CD14-positive monocyte (primary cell): Measurements from ENCODE around the gene C6orf15. TPM values are rescaled to one million over a fixed set of nuclear protein-coding genes. Genes with fewer than 3 reads are reported as not detected.

ENCODE experiments used
- DNase-seq, 3 donors: peaks; one replicate each; pipeline ENCODE4 v3.0.0-alpha.2; 2011 to 2022
- H2AFZ ChIP-seq: 2 replicates; pipeline ENCODE4 v1.6.0; 2012; ENCODE audit warnings: mild to moderate bottlenecking, low read depth, low read length, inconsistent platforms; ENCODE audit not compliant: insufficient read depth, poor library complexity, severe bottlenecking
- H3K27ac ChIP-seq, 2 donors: 1 replicate in 1 of 2; 2 replicates in 1 of 2; pipeline ENCODE4 v1.5.1; 2012 to 2013; ENCODE audit warnings: low read length in 2 of 2, control low read depth in 1 of 2, inconsistent platforms in 1 of 2, low read depth in 1 of 2, mild to moderate bottlenecking in 1 of 2
- H3K27me3 ChIP-seq, 2 donors: one replicate each; pipeline versions ENCODE4 v1.6.0 to v1.6.1; 2011 to 2013; ENCODE audit warnings: low read length in 2 of 2; ENCODE audit not compliant: control insufficient read depth in 2 of 2, insufficient read depth in 2 of 2
- H3K36me3 ChIP-seq, 2 donors: replicated peaks in 1 of 2; 1 replicate in 1 of 2; 2 replicates in 1 of 2; pipeline versions ENCODE4 v1.5.1 to v1.6.1; 2012 to 2013; ENCODE audit warnings: low read length in 2 of 2, control low read depth in 1 of 2, inconsistent platforms in 1 of 2, mild to moderate bottlenecking in 1 of 2; ENCODE audit not compliant: insufficient read depth in 2 of 2, control insufficient read depth in 1 of 2
- H3K4me1 ChIP-seq, 2 donors: 1 replicate in 1 of 2; 2 replicates in 1 of 2; pipeline versions ENCODE4 v1.5.1 to v1.6.1; 2012 to 2013; ENCODE audit warnings: low read length in 2 of 2, control low read depth in 1 of 2, inconsistent platforms in 1 of 2, mild to moderate bottlenecking in 1 of 2, moderate library complexity in 1 of 2; ENCODE audit not compliant: insufficient read depth in 2 of 2, control insufficient read depth in 1 of 2
- H3K4me2 ChIP-seq: replicated peaks from 2 replicates; pipeline ENCODE3; 2012; ENCODE audit warnings: low read length, moderate library complexity, mild to moderate bottlenecking; ENCODE audit not compliant: poor library complexity, severe bottlenecking; ENCODE audit errors: extremely low read depth
- H3K4me3 ChIP-seq, 3 experiments: fragments of 200-600 bp in 1 of 3; sonication (generic) in 1 of 3; replicated peaks in 1 of 3; 1 replicate in 2 of 3; 2 replicates in 1 of 3; pipeline ENCODE4 v1.5.1; 2011 to 2013; ENCODE audit warnings: low read length in 3 of 3, mild to moderate bottlenecking in 3 of 3, control low read depth in 2 of 3, low read depth in 2 of 3, inconsistent platforms in 1 of 3, moderate library complexity in 1 of 3
- H3K79me2 ChIP-seq: 2 replicates; pipeline ENCODE4 v1.6.0; 2012; ENCODE audit warnings: mild to moderate bottlenecking, control low read depth, inconsistent platforms, low read length, moderate library complexity; ENCODE audit not compliant: insufficient read depth
- H3K9ac ChIP-seq: 2 replicates; pipeline ENCODE4 v1.6.0; 2017; ENCODE audit warnings: low read length, mild to moderate bottlenecking; ENCODE audit not compliant: insufficient read depth, poor library complexity, severe bottlenecking
- H3K9me3 ChIP-seq, 2 donors: replicated peaks in 1 of 2; 1 replicate in 1 of 2; 2 replicates in 1 of 2; pipeline versions ENCODE4 v1.5.1 to v1.6.1; 2012 to 2013; ENCODE audit warnings: low read length in 2 of 2, control low read depth in 1 of 2; ENCODE audit not compliant: control insufficient read depth in 1 of 2, insufficient read depth in 1 of 2
- H4K20me1 ChIP-seq: 2 replicates; pipeline ENCODE4 v1.6.0; 2012; ENCODE audit warnings: mild to moderate bottlenecking, low read length, control low read depth, moderate library complexity; ENCODE audit not compliant: insufficient read depth
- H3K27ac Mint-ChIP-seq, 7 donors: one replicate each; pipeline ENCODE4 v1.8.0; 2020; ENCODE audit warnings: mild to moderate bottlenecking in 7 of 7, mixed read lengths in 7 of 7, moderate library complexity in 6 of 7, inconsistent platforms in 2 of 7
- H3K27me3 Mint-ChIP-seq, 3 donors: one replicate each; pipeline ENCODE4 v1.8.0; 2021 to 2022; ENCODE audit warnings: low read depth in 3 of 3, mild to moderate bottlenecking in 3 of 3, mixed read lengths in 3 of 3, moderate library complexity in 3 of 3, inconsistent platforms in 1 of 3
- H3K36me3 Mint-ChIP-seq, 2 donors: one replicate each; pipeline ENCODE4 v1.8.0; 2020; ENCODE audit warnings: mixed read lengths in 2 of 2, inconsistent platforms in 1 of 2, mild to moderate bottlenecking in 1 of 2
- H3K4me1 Mint-ChIP-seq: one replicate; pipeline ENCODE4 v1.8.0; 2020; ENCODE audit warnings: mild to moderate bottlenecking, mixed read lengths
- H3K4me3 Mint-ChIP-seq, 2 donors: one replicate each; pipeline ENCODE4 v1.8.0; 2020; ENCODE audit warnings: mild to moderate bottlenecking in 2 of 2, mixed read lengths in 2 of 2, moderate library complexity in 1 of 2
- H3K9me3 Mint-ChIP-seq, 7 donors: one replicate each; pipeline ENCODE4 v1.8.0; 2020 to 2022; ENCODE audit warnings: mixed read lengths in 7 of 7, mild to moderate bottlenecking in 6 of 7, moderate library complexity in 6 of 7, inconsistent platforms in 2 of 7
- WGBS: methylation state at CpG from one replicate; pipeline ENCODE4 v1.1.5; 2013; ENCODE audit warnings: missing lambda C conversion rate; ENCODE audit not compliant: insufficient coverage; 5-methylcytosine and 5-hydroxymethylcytosine counted together
- intact Hi-C, 2 donors: fragments of 100-400 bp; cut with micrococcal nuclease; formaldehyde crosslinking; loops; one replicate each; pipeline versions ENCODE4 v1.15.0 to v1.15.1; 2023
- polyA plus RNA-seq, 3 donors: library from polyadenylated mRNA; depleted of rRNA in 1 of 3; unstranded in 2 of 3; stranded (reverse) in 1 of 3; fragments of 300-500 nt in 2 of 3; fragments of >200 nt in 1 of 3; fragmentation: Illumina TruSeq in 2 of 3; gene quantifications; 1 replicate in 2 of 3; 2 replicates in 1 of 3; pipeline ENCODE4 v1.2.3, GENCODE V29; 2012 to 2021
- TF ChIP-seq, protein P1 (sequence below): fragments of 200-600 bp; IDR thresholded peaks from one replicate; pipeline ENCODE4 v1.8.0; 2022; ENCODE audit warnings: antibody characterized with exemption, mild to moderate bottlenecking

The C6orf15 gene
- polyA plus RNA-seq, 3 donors: not detected

DNA sequence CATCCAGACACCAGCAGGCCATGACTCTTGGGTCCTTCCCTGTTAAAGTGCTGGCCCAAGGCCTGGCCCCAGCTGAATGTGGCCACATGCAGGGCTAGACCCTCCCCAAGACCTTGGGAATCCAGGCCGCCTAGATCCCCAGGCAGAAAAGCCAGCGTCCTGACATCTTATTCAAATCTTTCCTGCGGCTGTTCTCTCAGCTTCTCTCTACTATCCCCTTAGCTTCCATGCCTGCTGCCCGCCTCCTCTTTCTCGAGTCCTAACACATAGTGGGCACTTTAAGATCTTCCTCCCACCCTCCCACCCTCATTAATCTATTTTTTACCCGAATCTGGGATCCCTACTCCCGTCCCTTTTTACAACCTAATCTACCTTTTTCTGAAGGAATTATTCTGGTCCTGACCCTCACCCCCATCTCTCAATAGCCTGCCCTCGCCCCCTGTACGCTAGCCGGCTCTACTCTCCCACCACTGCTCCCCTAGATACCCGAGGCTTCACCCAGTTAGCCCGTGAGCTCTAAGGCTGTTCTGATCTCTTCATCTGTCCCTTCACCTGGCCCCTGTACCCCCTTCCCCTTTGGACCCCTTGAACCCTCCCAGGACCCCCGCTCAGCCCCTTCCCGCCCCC is 45.3 kb upstream of the C6orf15 start, which contains the start of gene CCHCR1:
CCHCR1 (minus strand) TSS at position 290 of the 627 bp plus-strand sequence; CDS start at position 88, 202 bp downstream.
- 19% methylated on average over 12 of the region's 14 CpGs for WGBS
- H3K27ac Mint-ChIP-seq: peak within 1 kb of the TSS; percentile 45 to 90 (median 81)

DNA sequence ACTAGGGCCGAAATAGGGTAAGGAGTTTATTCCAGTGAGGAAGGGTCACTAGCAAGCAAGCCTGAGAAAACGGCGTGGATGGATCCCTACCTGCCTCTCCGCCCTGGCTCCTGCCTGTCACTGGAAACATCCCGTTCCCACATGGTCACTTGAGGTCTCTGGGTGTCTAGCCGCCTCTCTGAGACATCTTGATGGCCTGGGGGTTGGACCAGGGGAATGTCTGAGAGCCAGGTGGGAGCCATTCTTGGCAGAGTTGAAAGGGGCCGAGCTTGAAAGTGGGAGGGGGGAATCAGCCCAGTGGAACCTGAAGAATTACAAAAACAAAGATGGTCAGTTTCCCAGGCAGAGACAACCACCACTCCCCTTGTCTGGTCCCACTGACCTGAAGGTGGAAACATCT is 44.3 kb upstream of the C6orf15 start:
- Mint-ChIP-seq H3K27me3 (peaks cover 0 to 2% (median 0%) of the 10 kb centered on the region in 3 donors), H3K27ac (peak overlapping the region in 1 of 7 donors; percentile 80), H3K4me1 (peaks cover 29% of the 10 kb centered on the region), H3K36me3 (peaks cover 15 to 29% of the 10 kb centered on the region in 2 donors), H3K4me3 (no peak overlapping the region), H3K9me3 (no peaks in the 10 kb centered on the region)
- peaks cover 0 to 15% of the 10 kb centered on the region in 2 donors for H3K36me3 ChIP-seq
- WGBS: 100% methylated on average over 5 of the region's 7 CpGs
- no peaks in the 10 kb centered on the region for H3K9me3 ChIP-seq
- TF ChIP-seq, protein P1, sequence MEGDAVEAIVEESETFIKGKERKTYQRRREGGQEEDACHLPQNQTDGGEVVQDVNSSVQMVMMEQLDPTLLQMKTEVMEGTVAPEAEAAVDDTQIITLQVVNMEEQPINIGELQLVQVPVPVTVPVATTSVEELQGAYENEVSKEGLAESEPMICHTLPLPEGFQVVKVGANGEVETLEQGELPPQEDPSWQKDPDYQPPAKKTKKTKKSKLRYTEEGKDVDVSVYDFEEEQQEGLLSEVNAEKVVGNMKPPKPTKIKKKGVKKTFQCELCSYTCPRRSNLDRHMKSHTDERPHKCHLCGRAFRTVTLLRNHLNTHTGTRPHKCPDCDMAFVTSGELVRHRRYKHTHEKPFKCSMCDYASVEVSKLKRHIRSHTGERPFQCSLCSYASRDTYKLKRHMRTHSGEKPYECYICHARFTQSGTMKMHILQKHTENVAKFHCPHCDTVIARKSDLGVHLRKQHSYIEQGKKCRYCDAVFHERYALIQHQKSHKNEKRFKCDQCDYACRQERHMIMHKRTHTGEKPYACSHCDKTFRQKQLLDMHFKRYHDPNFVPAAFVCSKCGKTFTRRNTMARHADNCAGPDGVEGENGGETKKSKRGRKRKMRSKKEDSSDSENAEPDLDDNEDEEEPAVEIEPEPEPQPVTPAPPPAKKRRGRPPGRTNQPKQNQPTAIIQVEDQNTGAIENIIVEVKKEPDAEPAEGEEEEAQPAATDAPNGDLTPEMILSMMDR: no peak
- no peak overlapping the region for H3K4me3 ChIP-seq
- peaks cover 17 to 24% of the 10 kb centered on the region in 2 donors for H3K4me1 ChIP-seq
- H3K79me2 ChIP-seq: peaks cover 21% of the 10 kb centered on the region
- intact Hi-C loops: no loop called here
- H3K4me2 ChIP-seq: no peak overlapping the region
- DNase-seq: no peak
- no peaks in the 10 kb centered on the region for H3K27me3 ChIP-seq
- no peak overlapping the region for H2AFZ ChIP-seq
- no peak overlapping the region for H3K9ac ChIP-seq
- no peaks in the 10 kb centered on the region for H4K20me1 ChIP-seq
- H3K27ac ChIP-seq: no peak overlapping the region

More for the DNA sequence above, 45.3 kb upstream of the C6orf15 start, which contains the start of gene CCHCR1:
- Histone ChIP-seq H3K27me3 (no peaks in the 10 kb centered on the region), H3K9me3 (no peaks in the 10 kb centered on the region), H3K4me2 (peak within 1 kb of the TSS; percentile 99), H3K9ac (peak within 1 kb of the TSS; percentile 69), H4K20me1 (no peaks in the 10 kb centered on the region), H3K27ac (peak within 1 kb of the TSS; percentile 27 to 65), H3K4me1 (peaks cover 17 to 24% of the 10 kb centered on the region in 2 donors), H3K79me2 (peaks cover 21% of the 10 kb centered on the region), H2AFZ (peak within 1 kb of the TSS; percentile 88), H3K4me3 (peak within 1 kb of the TSS; percentile 79 to 92 (median 81)), H3K36me3 (peaks cover 2 to 25% of the 10 kb centered on the region in 2 donors)
- Mint-ChIP-seq H3K4me1 (peaks cover 30% of the 10 kb centered on the region), H3K4me3 (peak within 1 kb of the TSS; percentile 91 to 94), H3K9me3 (no peaks in the 10 kb centered on the region), H3K36me3 (peaks cover 15 to 34% of the 10 kb centered on the region in 2 donors), H3K27me3 (peaks cover 0 to 2% (median 0%) of the 10 kb centered on the region in 3 donors)
- TF ChIP-seq, protein P1: no peak
- intact Hi-C loops: no loop called here
- no peak for DNase-seq
